HCT116 (cell line): ENCODE data around the gene RPS6KL1. TPM values are rescaled to one million over a fixed set of nuclear protein-coding genes. Genes with fewer than 3 reads are reported as not detected.

Experiments used
- ATAC-seq: fragments of 200-7000 bp; cut with Tn5 transposase; 2 replicates; pipeline ENCODE4 v1.9.1; 2020; ENCODE audit warnings: mild to moderate bottlenecking, moderate library complexity
- BruUV-seq: library from RNA; stranded (reverse); fragments of 400-500 nt; replicated peaks from 2 replicates; lab custom pipeline; 2021; lab: Mats Ljungman, UMichigan
- CTCF ChIA-PET: fragments of 300-600 bp; sonication (Branson Sonifier 250); formaldehyde crosslinking; loops from one replicate; lab custom pipeline; 2021; ENCODE audit warnings: antibody characterized with exemption; lab: Charles Lee
- POLR2A ChIA-PET: fragments of 300-600, 350-600 bp; sonication (Branson Sonifier 250); formaldehyde crosslinking; loops from one replicate; lab custom pipeline; 2021; ENCODE audit warnings: antibody characterized with exemption; lab: Charles Lee
- RAD21 ChIA-PET, 2 experiments: fragments of 300-600 bp; sonication (Branson Sonifier 250); formaldehyde crosslinking; loops; one replicate each; lab custom pipeline; 2023; ENCODE audit warnings: low total read pairs in 2 of 2; ENCODE audit not compliant: uncharacterized antibody in 2 of 2, unreplicated experiment in 2 of 2, low non-redundant PET in 1 of 2; lab: Charles Lee
- DNase-seq: peaks from one replicate; pipeline ENCODE4 v3.0.0-alpha.2; 2010; ENCODE audit warnings: low read depth, low spot score
- H2AFZ ChIP-seq: fragments of 200-600 bp; shearing (Covaris generic), sonication (generic); 2 replicates; pipeline ENCODE4 v1.6.1; 2017; ENCODE audit warnings: low read depth, mixed run types, mixed read lengths, antibody characterized with exemption, low read length; ENCODE audit not compliant: poor library complexity, severe bottlenecking
- H3K27ac ChIP-seq: 2 replicates; pipeline ENCODE4 v1.5.1; 2012; ENCODE audit warnings: low read depth, low read length
- H3K27me3 ChIP-seq: fragments of 200-600 bp; sonication (generic); 2 replicates; pipeline ENCODE4 v1.6.1; 2016; ENCODE audit warnings: mixed run types, low read length, mixed read lengths; ENCODE audit not compliant: insufficient read depth
- H3K36me3 ChIP-seq, 2 experiments: fragments of 200-500 bp in 1 of 2; fragments of 200-600 bp in 1 of 2; sonication (Bioruptor generic) in 1 of 2; sonication (generic) in 1 of 2; 2 replicates each; pipeline versions ENCODE4 v1.5.1 to v1.6.1; 2014 to 2016; ENCODE audit warnings: low read length in 2 of 2, inconsistent platforms in 1 of 2, mixed read lengths in 1 of 2, mixed run types in 1 of 2; ENCODE audit not compliant: insufficient read depth in 2 of 2, control insufficient read depth in 1 of 2
- H3K4me1 ChIP-seq, 2 experiments: fragments of 200-600 bp in 1 of 2; sonication (generic) in 1 of 2; 2 replicates each; pipeline versions ENCODE4 v1.5.1 to v1.6.1; 2012 to 2017; ENCODE audit warnings: low read length in 2 of 2, inconsistent platforms in 1 of 2, mild to moderate bottlenecking in 1 of 2, mixed read lengths in 1 of 2, mixed run types in 1 of 2, moderate library complexity in 1 of 2; ENCODE audit not compliant: insufficient read depth in 2 of 2, control insufficient read depth in 1 of 2
- H3K4me2 ChIP-seq: fragments of 200-600 bp; sonication (generic); 2 replicates; pipeline ENCODE4 v1.6.1; 2017; ENCODE audit warnings: mixed run types, low read length, mixed read lengths
- H3K4me3 ChIP-seq, 2 experiments: fragments of 200-600 bp in 1 of 2; sonication (generic) in 1 of 2; replicated peaks in 1 of 2; 2 replicates each; pipeline ENCODE4 v1.5.1; 2011 to 2016; ENCODE audit warnings: low read length in 2 of 2, control low read depth in 1 of 2, low read depth in 1 of 2, mild to moderate bottlenecking in 1 of 2, mixed read lengths in 1 of 2, mixed run types in 1 of 2
- H3K79me2 ChIP-seq: fragments of 200-600 bp; sonication (generic); 2 replicates; pipeline ENCODE4 v1.6.1; 2017; ENCODE audit warnings: mild to moderate bottlenecking, mixed run types, low read length, moderate library complexity, mixed read lengths; ENCODE audit not compliant: insufficient read depth
- H3K9ac ChIP-seq: fragments of 200-600 bp; sonication (generic); 2 replicates; pipeline ENCODE4 v1.6.1; 2016; ENCODE audit warnings: low read length, mixed read lengths
- H3K9me2 ChIP-seq: fragments of 200-600 bp; sonication (generic), shearing (Covaris generic); 2 replicates; pipeline ENCODE4 v1.6.1; 2017; ENCODE audit warnings: mixed run types, mild to moderate bottlenecking, moderate library complexity; ENCODE audit not compliant: insufficient read depth
- H3K9me3 ChIP-seq, 2 experiments: fragments of 200-500 bp in 1 of 2; fragments of 200-600 bp in 1 of 2; sonication (Bioruptor generic) in 1 of 2; sonication (generic) in 1 of 2; 2 replicates each; pipeline ENCODE4 v1.6.1; 2014 to 2017; ENCODE audit warnings: low read length in 2 of 2, mixed read lengths in 2 of 2, inconsistent platforms in 1 of 2, low read depth in 1 of 2, mild to moderate bottlenecking in 1 of 2, mixed run types in 1 of 2, moderate library complexity in 1 of 2; ENCODE audit not compliant: control insufficient read depth in 1 of 2, insufficient read depth in 1 of 2
- H4K20me1 ChIP-seq: fragments of 200-600 bp; sonication (generic), shearing (Covaris generic); 2 replicates; pipeline ENCODE4 v1.6.1; 2017; ENCODE audit warnings: mixed run types, mild to moderate bottlenecking, moderate library complexity; ENCODE audit not compliant: insufficient read depth
- ATF3 ChIP-seq: IDR thresholded peaks from 2 replicates; pipeline ENCODE4 v1.6.1; 2012
- CBX3 ChIP-seq: IDR thresholded peaks from 2 replicates; pipeline ENCODE4 v1.6.1; 2012; ENCODE audit warnings: low read depth
- CEBPB ChIP-seq: IDR thresholded peaks from 2 replicates; pipeline ENCODE4 v1.6.1; 2012; ENCODE audit warnings: low read depth
- EGR1 ChIP-seq: IDR thresholded peaks from 2 replicates; pipeline ENCODE4 v1.6.1; 2012; ENCODE audit warnings: low read depth
- ELF1 ChIP-seq: IDR thresholded peaks from 2 replicates; pipeline ENCODE4 v1.6.1; 2012; ENCODE audit warnings: low read depth, borderline replicate concordance
- EZH2 ChIP-seq: fragments of 200-600 bp; sonication (generic); IDR thresholded peaks from 2 replicates; pipeline ENCODE4 v1.6.1; 2017; ENCODE audit warnings: antibody characterized with exemption, mixed run types
- EZH2phosphoT487 ChIP-seq: fragments of 200-600 bp; IDR thresholded peaks from 2 replicates; pipeline ENCODE4 v1.6.1; 2018; ENCODE audit warnings: antibody characterized with exemption, borderline replicate concordance
- MAX ChIP-seq: IDR thresholded peaks from 2 replicates; pipeline ENCODE4 v1.6.1; 2012
- POLR2AphosphoS5 ChIP-seq: IDR thresholded peaks from 2 replicates; pipeline ENCODE4 v1.6.1; 2011; ENCODE audit warnings: mild to moderate bottlenecking, low read depth, low read length, moderate library complexity
- SRF ChIP-seq: IDR thresholded peaks from 2 replicates; pipeline ENCODE4 v1.6.1; 2012; ENCODE audit warnings: low read depth
- TCF7L2 ChIP-seq: IDR thresholded peaks from 2 replicates; pipeline ENCODE4 v1.7.0; 2011; ENCODE audit warnings: borderline replicate concordance, inconsistent platforms; ENCODE audit not compliant: insufficient read depth, insufficient read length; ENCODE audit errors: extremely low read depth
- YY1 ChIP-seq: IDR thresholded peaks from 2 replicates; pipeline ENCODE4 v1.6.1; 2011; ENCODE audit warnings: low read length, low read depth, moderate library complexity, mild to moderate bottlenecking; ENCODE audit not compliant: insufficient replicate concordance; ENCODE audit errors: extremely low read depth
- ZFX ChIP-seq: fragments of 450-650 bp; IDR thresholded peaks from 2 replicates; pipeline ENCODE4 v1.6.1; 2017
- ZNF274 ChIP-seq: fragments of 200-500 bp; sonication (Bioruptor generic); IDR thresholded peaks from 2 replicates; pipeline ENCODE4 v1.6.1; 2014; ENCODE audit warnings: mild to moderate bottlenecking, low read depth, low read length, inconsistent platforms
- intact Hi-C: fragments of 100-400 bp; cut with micrococcal nuclease; formaldehyde crosslinking; loops from 2 replicates; pipeline ENCODE4 v1.10.0; 2022
- total RNA-seq: library from RNA; stranded (reverse); gene quantifications from one replicate; pipeline ENCODE4 v1.2.1, GENCODE V29; 2021; ENCODE audit not compliant: unreplicated experiment
- TF ChIP-seq, protein P1 (sequence below): IDR thresholded peaks from 2 replicates; pipeline ENCODE4 v1.6.1; 2011; ENCODE audit warnings: mild to moderate bottlenecking, low read length, moderate library complexity; ENCODE audit not compliant: insufficient replicate concordance; ENCODE audit errors: extremely low read depth
- TF ChIP-seq, protein P2 (sequence below): IDR thresholded peaks from 2 replicates; pipeline ENCODE4 v1.6.1; 2012; ENCODE audit warnings: low read depth
- TF ChIP-seq, protein P3 (sequence below), 3 experiments: fragments of 200-600 bp in 1 of 3; sonication (generic) in 1 of 3; IDR thresholded peaks in 2 of 3; conservative IDR thresholded peaks in 1 of 3; 2 replicates each; pipeline ENCODE4 v1.5.1; 2012 to 2017; ENCODE audit warnings: low read depth in 2 of 3, low read length in 2 of 3, antibody characterized with exemption in 1 of 3, borderline replicate concordance in 1 of 3, control low read depth in 1 of 3, mild to moderate bottlenecking in 1 of 3, mixed read lengths in 1 of 3, mixed run types in 1 of 3, moderate library complexity in 1 of 3; ENCODE audit not compliant: insufficient read depth in 1 of 3

The RPS6KL1 gene
- total RNA-seq, 1 experiment from 2014 or later, result 6.7 TPM

GRCh38 chr14:74947353-74948227 is 24.5 kb upstream of the RPS6KL1 start:
- H2AFZ ChIP-seq, result no peak overlapping the region
- H3K9ac ChIP-seq, result no peak overlapping the region
- H3K4me2 ChIP-seq, result no peak overlapping the region
- intact Hi-C loops, result no loop called here
- no peaks in the 10 kb centered on the region for H4K20me1 ChIP-seq
- H3K36me3 ChIP-seq, result no peaks in the 10 kb centered on the region
- H3K27me3 ChIP-seq, result no peaks in the 10 kb centered on the region
- no peaks in the 10 kb centered on the region for H3K9me2 ChIP-seq
- RAD21 ChIA-PET, result no interaction called here
- BruUV-seq, result no TSS peak
- no peaks in the 10 kb centered on the region for H3K4me1 ChIP-seq
- no peak for TF ChIP-seq CEBPB
- TF ChIP-seq ATF3, result no peak
- no peak for TF ChIP-seq EZH2
- TF ChIP-seq, protein P1, sequence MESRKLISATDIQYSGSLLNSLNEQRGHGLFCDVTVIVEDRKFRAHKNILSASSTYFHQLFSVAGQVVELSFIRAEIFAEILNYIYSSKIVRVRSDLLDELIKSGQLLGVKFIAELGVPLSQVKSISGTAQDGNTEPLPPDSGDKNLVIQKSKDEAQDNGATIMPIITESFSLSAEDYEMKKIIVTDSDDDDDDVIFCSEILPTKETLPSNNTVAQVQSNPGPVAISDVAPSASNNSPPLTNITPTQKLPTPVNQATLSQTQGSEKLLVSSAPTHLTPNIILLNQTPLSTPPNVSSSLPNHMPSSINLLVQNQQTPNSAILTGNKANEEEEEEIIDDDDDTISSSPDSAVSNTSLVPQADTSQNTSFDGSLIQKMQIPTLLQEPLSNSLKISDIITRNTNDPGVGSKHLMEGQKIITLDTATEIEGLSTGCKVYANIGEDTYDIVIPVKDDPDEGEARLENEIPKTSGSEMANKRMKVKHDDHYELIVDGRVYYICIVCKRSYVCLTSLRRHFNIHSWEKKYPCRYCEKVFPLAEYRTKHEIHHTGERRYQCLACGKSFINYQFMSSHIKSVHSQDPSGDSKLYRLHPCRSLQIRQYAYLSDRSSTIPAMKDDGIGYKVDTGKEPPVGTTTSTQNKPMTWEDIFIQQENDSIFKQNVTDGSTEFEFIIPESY, result no peak
- no peak for TF ChIP-seq EZH2phosphoT487
- no peak for TF ChIP-seq ZFX
- TF ChIP-seq CBX3, result no peak
- TF ChIP-seq SRF, result no peak
- TF ChIP-seq MAX, result no peak
- TF ChIP-seq ELF1, result no peak
- TF ChIP-seq POLR2AphosphoS5, result no peak
- TF ChIP-seq YY1, result no peak
- TF ChIP-seq, protein P2, sequence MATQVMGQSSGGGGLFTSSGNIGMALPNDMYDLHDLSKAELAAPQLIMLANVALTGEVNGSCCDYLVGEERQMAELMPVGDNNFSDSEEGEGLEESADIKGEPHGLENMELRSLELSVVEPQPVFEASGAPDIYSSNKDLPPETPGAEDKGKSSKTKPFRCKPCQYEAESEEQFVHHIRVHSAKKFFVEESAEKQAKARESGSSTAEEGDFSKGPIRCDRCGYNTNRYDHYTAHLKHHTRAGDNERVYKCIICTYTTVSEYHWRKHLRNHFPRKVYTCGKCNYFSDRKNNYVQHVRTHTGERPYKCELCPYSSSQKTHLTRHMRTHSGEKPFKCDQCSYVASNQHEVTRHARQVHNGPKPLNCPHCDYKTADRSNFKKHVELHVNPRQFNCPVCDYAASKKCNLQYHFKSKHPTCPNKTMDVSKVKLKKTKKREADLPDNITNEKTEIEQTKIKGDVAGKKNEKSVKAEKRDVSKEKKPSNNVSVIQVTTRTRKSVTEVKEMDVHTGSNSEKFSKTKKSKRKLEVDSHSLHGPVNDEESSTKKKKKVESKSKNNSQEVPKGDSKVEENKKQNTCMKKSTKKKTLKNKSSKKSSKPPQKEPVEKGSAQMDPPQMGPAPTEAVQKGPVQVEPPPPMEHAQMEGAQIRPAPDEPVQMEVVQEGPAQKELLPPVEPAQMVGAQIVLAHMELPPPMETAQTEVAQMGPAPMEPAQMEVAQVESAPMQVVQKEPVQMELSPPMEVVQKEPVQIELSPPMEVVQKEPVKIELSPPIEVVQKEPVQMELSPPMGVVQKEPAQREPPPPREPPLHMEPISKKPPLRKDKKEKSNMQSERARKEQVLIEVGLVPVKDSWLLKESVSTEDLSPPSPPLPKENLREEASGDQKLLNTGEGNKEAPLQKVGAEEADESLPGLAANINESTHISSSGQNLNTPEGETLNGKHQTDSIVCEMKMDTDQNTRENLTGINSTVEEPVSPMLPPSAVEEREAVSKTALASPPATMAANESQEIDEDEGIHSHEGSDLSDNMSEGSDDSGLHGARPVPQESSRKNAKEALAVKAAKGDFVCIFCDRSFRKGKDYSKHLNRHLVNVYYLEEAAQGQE, result no peak
- no peak for TF ChIP-seq EGR1
- no peak for TF ChIP-seq ZNF274
- no peak for TF ChIP-seq TCF7L2
- TF ChIP-seq, protein P3, sequence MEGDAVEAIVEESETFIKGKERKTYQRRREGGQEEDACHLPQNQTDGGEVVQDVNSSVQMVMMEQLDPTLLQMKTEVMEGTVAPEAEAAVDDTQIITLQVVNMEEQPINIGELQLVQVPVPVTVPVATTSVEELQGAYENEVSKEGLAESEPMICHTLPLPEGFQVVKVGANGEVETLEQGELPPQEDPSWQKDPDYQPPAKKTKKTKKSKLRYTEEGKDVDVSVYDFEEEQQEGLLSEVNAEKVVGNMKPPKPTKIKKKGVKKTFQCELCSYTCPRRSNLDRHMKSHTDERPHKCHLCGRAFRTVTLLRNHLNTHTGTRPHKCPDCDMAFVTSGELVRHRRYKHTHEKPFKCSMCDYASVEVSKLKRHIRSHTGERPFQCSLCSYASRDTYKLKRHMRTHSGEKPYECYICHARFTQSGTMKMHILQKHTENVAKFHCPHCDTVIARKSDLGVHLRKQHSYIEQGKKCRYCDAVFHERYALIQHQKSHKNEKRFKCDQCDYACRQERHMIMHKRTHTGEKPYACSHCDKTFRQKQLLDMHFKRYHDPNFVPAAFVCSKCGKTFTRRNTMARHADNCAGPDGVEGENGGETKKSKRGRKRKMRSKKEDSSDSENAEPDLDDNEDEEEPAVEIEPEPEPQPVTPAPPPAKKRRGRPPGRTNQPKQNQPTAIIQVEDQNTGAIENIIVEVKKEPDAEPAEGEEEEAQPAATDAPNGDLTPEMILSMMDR (IDR thresholded peaks at IDR 0.05 in 2 of 3, conservative IDR thresholded peaks at IDR 0.05 in 1 of 3; ENCODE audit: borderline replicate concordance in 1 of 3, insufficient read depth in 1 of 3, low read depth in 2 of 3, low read length in 2 of 3), result no peak
- TF ChIP-seq, all 23 proteins: peak for 0
- DNase-seq (no peak), ATAC-seq (no peak)
- no peak overlapping the region for H3K27ac ChIP-seq
- H3K79me2 ChIP-seq, result no peaks in the 10 kb centered on the region
- H3K4me3 ChIP-seq, result no peak overlapping the region
- CTCF ChIA-PET, result interaction anchor here (1.7 kb wide), 1 partner anchor 8 kb away, joined by 5 read pairs; no protein-coding TSS in a partner anchor
- POLR2A ChIA-PET, result interaction anchor here (1.5 kb wide), 1 partner anchor 8 kb away, joined by 5 read pairs; the partner anchor contains the start of gene PGF
- no peaks in the 10 kb centered on the region for H3K9me3 ChIP-seq
